Thyroid gland (tissue), 4 donors: ENCODE measurements around the gene MPPED2. TPM values are rescaled to one million over a fixed set of nuclear protein-coding genes. Genes with fewer than 3 reads are reported as not detected.
A peak's percentile ranks its signal among the peaks of the same experiment; 100 is the strongest.

Experiments
- DNase-seq, 2 donors: peaks; one replicate each; pipeline ENCODE4 v3.0.0-alpha.2; 2019
- H3K27ac ChIP-seq, 3 donors: fragments of 200-600 bp; sonication (generic); 1 replicate in 2 of 3; 2 replicates in 1 of 3; pipeline ENCODE4 v1.5.1; 2016 to 2019; ENCODE audit warnings: mild to moderate bottlenecking in 1 of 3, moderate library complexity in 1 of 3
- H3K27me3 ChIP-seq: fragments of 200-600 bp; sonication (generic); one replicate; pipeline ENCODE4 v1.5.1; 2019
- H3K36me3 ChIP-seq, 2 donors: fragments of 200-600 bp; sonication (generic); one replicate each; pipeline ENCODE4 v1.5.1; 2016 to 2019
- H3K4me1 ChIP-seq, 2 donors: fragments of 200-600 bp; sonication (generic); one replicate each; pipeline ENCODE4 v1.5.1; 2017 to 2019
- H3K4me3 ChIP-seq, 3 donors: fragments of 200-600 bp; sonication (generic); replicated peaks in 1 of 3; 1 replicate in 2 of 3; 2 replicates in 1 of 3; pipeline ENCODE4 v1.5.1; 2016; ENCODE audit warnings: mild to moderate bottlenecking in 1 of 3
- H3K9me3 ChIP-seq: fragments of 200-600 bp; sonication (generic); one replicate; pipeline ENCODE4 v1.5.1; 2017
- POLR2A ChIP-seq, 2 donors: fragments of 450-650 bp; IDR thresholded peaks; one replicate each; pipeline ENCODE4 v1.6.1; 2017; ENCODE audit warnings: antibody characterized with exemption in 2 of 2, mild to moderate bottlenecking in 2 of 2, moderate library complexity in 1 of 2
- WGBS, 2 donors: methylation state at CpG; one replicate each; pipeline ENCODE4 v1.1.5; 2017; 5-methylcytosine and 5-hydroxymethylcytosine counted together
- intact Hi-C: fragments of 100-400 bp; cut with DNase I; formaldehyde crosslinking; loops from one replicate; pipeline ENCODE4 v1.15.1; 2023
- total RNA-seq, 4 donors: library from RNA; depleted of rRNA; stranded (reverse); fragments of >200 nt; gene quantifications; one replicate each; pipeline ENCODE4 v1.2.3, GENCODE V29; 2016
- TF ChIP-seq, protein P1 (sequence below), 6 experiments: fragments of 200-600 bp in 3 of 6; fragments of 450-650 bp in 3 of 6; sonication (generic) in 3 of 6; IDR thresholded peaks; one replicate each; pipeline ENCODE4 v1.5.1; 2016 to 2019; ENCODE audit warnings: antibody characterized with exemption in 6 of 6, mild to moderate bottlenecking in 2 of 6, inconsistent platforms in 1 of 6, moderate library complexity in 1 of 6

MPPED2 gene
- total RNA-seq, 4 donors from 2014 or later = 35.5 to 103 (median 75.0) TPM

DNA sequence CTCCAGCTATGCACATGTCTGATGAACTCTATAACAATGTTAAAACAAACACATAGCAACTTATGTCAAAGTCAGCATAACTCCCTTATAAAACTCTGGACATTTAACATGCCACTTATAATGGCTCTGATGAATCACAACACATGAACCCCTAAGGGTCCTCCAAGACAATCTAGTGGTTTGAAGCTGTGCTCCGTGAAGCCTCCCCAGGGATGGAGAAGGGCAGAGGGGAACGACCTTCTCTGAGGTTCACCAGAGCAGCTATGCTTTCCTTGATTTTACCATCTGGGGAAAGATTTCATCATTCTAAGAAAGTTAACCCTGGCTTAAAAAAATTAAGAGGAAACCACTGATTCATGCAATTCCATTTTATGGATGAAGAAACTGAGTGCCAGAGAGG is 84.4 kb downstream of the MPPED2 start:
- H3K27ac ChIP-seq = peak overlapping the region in 2 of 3 donors; percentile 12 to 25
- H3K9me3 ChIP-seq = no peaks in the 10 kb centered on the region
- no peak for DNase-seq
- H3K4me1 ChIP-seq = peaks cover 37% of the 10 kb centered on the region in 2 donors
- no peaks in the 10 kb centered on the region for H3K36me3 ChIP-seq
- H3K4me3 ChIP-seq = no peak overlapping the region
- 32 to 47% methylated on average over 2 of the region's 2 CpGs for WGBS, 2 donors
- TF ChIP-seq, protein P1, sequence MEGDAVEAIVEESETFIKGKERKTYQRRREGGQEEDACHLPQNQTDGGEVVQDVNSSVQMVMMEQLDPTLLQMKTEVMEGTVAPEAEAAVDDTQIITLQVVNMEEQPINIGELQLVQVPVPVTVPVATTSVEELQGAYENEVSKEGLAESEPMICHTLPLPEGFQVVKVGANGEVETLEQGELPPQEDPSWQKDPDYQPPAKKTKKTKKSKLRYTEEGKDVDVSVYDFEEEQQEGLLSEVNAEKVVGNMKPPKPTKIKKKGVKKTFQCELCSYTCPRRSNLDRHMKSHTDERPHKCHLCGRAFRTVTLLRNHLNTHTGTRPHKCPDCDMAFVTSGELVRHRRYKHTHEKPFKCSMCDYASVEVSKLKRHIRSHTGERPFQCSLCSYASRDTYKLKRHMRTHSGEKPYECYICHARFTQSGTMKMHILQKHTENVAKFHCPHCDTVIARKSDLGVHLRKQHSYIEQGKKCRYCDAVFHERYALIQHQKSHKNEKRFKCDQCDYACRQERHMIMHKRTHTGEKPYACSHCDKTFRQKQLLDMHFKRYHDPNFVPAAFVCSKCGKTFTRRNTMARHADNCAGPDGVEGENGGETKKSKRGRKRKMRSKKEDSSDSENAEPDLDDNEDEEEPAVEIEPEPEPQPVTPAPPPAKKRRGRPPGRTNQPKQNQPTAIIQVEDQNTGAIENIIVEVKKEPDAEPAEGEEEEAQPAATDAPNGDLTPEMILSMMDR (IDR thresholded peaks at IDR 0.05) = no peak
- no peak for TF ChIP-seq POLR2A (IDR thresholded peaks at IDR 0.05)
- intact Hi-C loops = no loop called here
- H3K27me3 ChIP-seq = no peaks in the 10 kb centered on the region

DNA sequence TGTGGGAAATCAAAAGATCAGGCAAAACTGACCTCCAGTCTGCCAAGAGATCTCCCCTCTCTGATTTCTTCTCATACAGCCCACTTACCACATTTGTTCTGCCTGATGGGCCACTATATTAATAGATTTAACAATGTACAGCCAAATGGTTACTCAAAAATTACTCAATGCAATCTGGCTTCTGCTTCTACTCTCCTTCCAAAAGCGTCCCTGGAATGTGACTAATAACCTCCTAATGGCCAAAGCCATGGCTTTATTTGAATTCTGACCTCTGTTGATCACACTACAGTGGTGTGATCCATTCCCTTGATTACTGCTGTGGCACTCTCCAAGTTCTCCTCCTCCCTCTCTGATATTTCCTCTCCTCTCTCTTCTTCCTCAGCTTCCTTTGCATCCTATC is 86.2 kb downstream of the MPPED2 start:
- Histone ChIP-seq H3K9me3 (no peaks in the 10 kb centered on the region), H3K36me3 (no peaks in the 10 kb centered on the region), H3K27me3 (no peaks in the 10 kb centered on the region), H3K27ac (no peak overlapping the region), H3K4me3 (no peak overlapping the region), H3K4me1 (peaks cover 33 to 34% of the 10 kb centered on the region in 2 donors)
- intact Hi-C loops = no loop called here
- DNase-seq = no peak
- WGBS, 2 donors = 84 to 90% methylated on average over 1 of the region's 1 CpG
- no peak for TF ChIP-seq POLR2A (IDR thresholded peaks at IDR 0.05)
- TF ChIP-seq, protein P1 (IDR thresholded peaks at IDR 0.05) = no peak

DNA sequence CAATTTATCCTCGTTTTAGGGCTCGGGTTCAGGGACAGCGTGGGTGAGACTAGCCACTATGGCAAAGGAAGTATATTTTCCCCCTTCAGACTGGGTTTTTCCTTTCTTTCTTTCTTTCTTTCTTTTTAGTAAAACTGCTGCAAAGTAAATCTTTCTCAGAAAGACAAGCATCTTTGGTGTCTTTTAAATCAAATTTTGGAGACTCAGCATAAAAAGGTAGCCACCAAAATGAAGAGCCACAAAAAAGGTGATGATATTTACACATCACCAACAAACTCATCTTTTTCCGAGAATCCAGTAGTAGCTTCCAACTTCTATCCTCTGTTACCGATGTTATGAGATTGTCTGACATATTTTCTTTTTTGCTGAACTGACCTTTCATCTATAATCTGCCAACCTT is 88.6 kb downstream of the MPPED2 start:
- H3K4me1 ChIP-seq = peaks cover 12 to 15% of the 10 kb centered on the region in 2 donors
- intact Hi-C loops = no loop called here
- H3K27ac ChIP-seq = no peak overlapping the region
- TF ChIP-seq, protein P1 (IDR thresholded peaks at IDR 0.05) = no peak
- TF ChIP-seq POLR2A (IDR thresholded peaks at IDR 0.05) = no peak
- no peaks in the 10 kb centered on the region for H3K36me3 ChIP-seq
- H3K4me3 ChIP-seq = no peak overlapping the region
- DNase-seq = no peak
- 96 to 98% methylated on average over 5 of the region's 5 CpGs for WGBS, 2 donors
- no peaks in the 10 kb centered on the region for H3K9me3 ChIP-seq
- no peaks in the 10 kb centered on the region for H3K27me3 ChIP-seq

DNA sequence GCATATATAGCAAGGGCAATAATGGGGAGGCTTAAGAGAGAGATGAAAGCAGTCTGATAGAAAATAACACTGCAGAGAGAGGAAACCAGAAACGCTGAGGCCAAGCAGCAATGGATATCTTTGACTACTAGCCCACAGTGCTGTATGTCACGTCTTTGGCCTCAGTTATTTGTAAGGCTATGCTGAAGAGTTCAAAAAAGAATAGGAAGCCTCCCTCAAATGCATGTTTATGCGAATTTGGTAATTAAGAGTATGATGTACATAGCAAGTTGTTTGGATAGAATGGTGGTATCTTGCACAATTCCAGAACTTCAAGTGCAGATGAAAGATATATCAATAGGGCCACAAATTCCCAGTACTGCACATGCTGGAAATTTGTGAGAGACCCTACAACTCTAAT is 89.2 kb downstream of the MPPED2 start:
- no peak for DNase-seq
- WGBS, 2 donors = 93 to 96% methylated on average over 3 of the region's 3 CpGs
- Histone ChIP-seq H3K27me3 (no peaks in the 10 kb centered on the region), H3K9me3 (no peaks in the 10 kb centered on the region), H3K4me1 (peaks cover 9 to 10% of the 10 kb centered on the region in 2 donors), H3K27ac (no peak overlapping the region), H3K4me3 (no peak overlapping the region), H3K36me3 (no peaks in the 10 kb centered on the region)
- intact Hi-C loops = no loop called here
- TF ChIP-seq, protein P1 (IDR thresholded peaks at IDR 0.05) = no peak
- TF ChIP-seq POLR2A (IDR thresholded peaks at IDR 0.05) = no peak

DNA sequence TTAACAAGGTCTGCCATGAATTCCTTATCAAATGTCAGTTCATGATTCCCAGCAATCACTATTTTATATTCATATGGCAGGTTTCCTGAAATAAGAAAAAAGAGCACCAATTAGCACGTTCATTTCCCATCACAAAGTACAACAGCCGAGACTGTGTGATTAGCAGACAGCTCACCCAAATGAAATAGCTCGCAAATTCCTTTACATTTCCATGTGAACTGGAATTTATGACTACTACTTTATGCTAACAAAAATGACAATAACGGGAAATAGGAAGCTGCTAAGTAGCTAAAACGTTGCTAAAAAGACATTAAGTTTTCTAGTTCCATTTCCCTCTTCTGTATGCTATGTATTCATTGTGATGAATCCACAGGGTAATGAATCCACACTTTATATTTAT is 90.7 kb downstream of the MPPED2 start:
- Histone ChIP-seq H3K36me3 (no peaks in the 10 kb centered on the region), H3K9me3 (no peaks in the 10 kb centered on the region), H3K27ac (no peak overlapping the region), H3K4me1 (peaks cover 0 to 6% of the 10 kb centered on the region in 2 donors), H3K4me3 (no peak overlapping the region), H3K27me3 (no peaks in the 10 kb centered on the region)
- no peak for DNase-seq
- WGBS, 2 donors = 73 to 80% methylated on average over 5 of the region's 5 CpGs
- intact Hi-C loops = no loop called here
- TF ChIP-seq, protein P1 (IDR thresholded peaks at IDR 0.05) = no peak
- no peak for TF ChIP-seq POLR2A (IDR thresholded peaks at IDR 0.05)
